Osteoblast (primary cell): ENCODE data around the gene IDH2. TPM values are rescaled to one million over a fixed set of nuclear protein-coding genes. Genes with fewer than 3 reads are reported as not detected.

ENCODE experiments used
- DNase-seq: peaks from one replicate; pipeline ENCODE4 v3.0.0; 2011; ENCODE audit warnings: low spot score, mixed read lengths; ENCODE audit not compliant: insufficient read length; ENCODE audit errors: missing footprints
- H2AFZ ChIP-seq: 2 replicates; pipeline ENCODE4 v1.6.0; 2011; ENCODE audit warnings: mild to moderate bottlenecking, low read length
- H3K27ac ChIP-seq: 2 replicates; pipeline ENCODE4 v1.5.1; 2011; ENCODE audit warnings: mild to moderate bottlenecking, low read depth, low read length, moderate library complexity
- H3K27me3 ChIP-seq: 2 replicates; pipeline ENCODE4 v1.6.0; 2012; ENCODE audit warnings: mild to moderate bottlenecking, control low read depth, inconsistent platforms, low read length, moderate library complexity; ENCODE audit not compliant: insufficient read depth
- H3K36me3 ChIP-seq: 2 replicates; pipeline ENCODE4 v1.5.1; 2011; ENCODE audit warnings: mild to moderate bottlenecking, low read length, control low read depth, moderate library complexity; ENCODE audit not compliant: insufficient read depth
- H3K4me1 ChIP-seq: 2 replicates; pipeline ENCODE4 v1.5.1; 2011; ENCODE audit warnings: mild to moderate bottlenecking, low read length, control low read depth, moderate library complexity; ENCODE audit not compliant: insufficient read depth
- H3K4me2 ChIP-seq: 2 replicates; pipeline ENCODE4 v1.6.0; 2011; ENCODE audit warnings: mild to moderate bottlenecking, low read length; ENCODE audit not compliant: insufficient read depth
- H3K4me3 ChIP-seq: fragments of 200-600 bp; sonication (generic); 3 replicates; pipeline ENCODE4 v1.5.1; 2012; ENCODE audit warnings: mild to moderate bottlenecking, low read length, inconsistent platforms; ENCODE audit not compliant: insufficient read depth
- H3K79me2 ChIP-seq: 2 replicates; pipeline ENCODE4 v1.6.0; 2012; ENCODE audit warnings: mild to moderate bottlenecking, low read length, control low read depth, inconsistent platforms; ENCODE audit not compliant: insufficient read depth
- H3K9me3 ChIP-seq: 2 replicates; pipeline ENCODE4 v1.5.1; 2011; ENCODE audit warnings: low read depth, low read length, control low read depth
- H4K20me1 ChIP-seq: 2 replicates; pipeline ENCODE4 v1.6.0; 2012; ENCODE audit warnings: mild to moderate bottlenecking, low read length, control low read depth; ENCODE audit not compliant: insufficient read depth
- total RNA-seq: library from RNA; depleted of rRNA; stranded (reverse); fragments of >200 nt; gene quantifications from 2 replicates; pipeline ENCODE4 v1.2.3, GENCODE V29; 2012
- TF ChIP-seq, protein P1 (sequence below): IDR thresholded peaks from 2 replicates; pipeline ENCODE4 v1.5.1; 2011; ENCODE audit warnings: mild to moderate bottlenecking, low read depth, low read length, moderate library complexity; ENCODE audit errors: extremely low read depth

Gene IDH2
- total RNA-seq, 1 donor: 51.0 TPM

DNA sequence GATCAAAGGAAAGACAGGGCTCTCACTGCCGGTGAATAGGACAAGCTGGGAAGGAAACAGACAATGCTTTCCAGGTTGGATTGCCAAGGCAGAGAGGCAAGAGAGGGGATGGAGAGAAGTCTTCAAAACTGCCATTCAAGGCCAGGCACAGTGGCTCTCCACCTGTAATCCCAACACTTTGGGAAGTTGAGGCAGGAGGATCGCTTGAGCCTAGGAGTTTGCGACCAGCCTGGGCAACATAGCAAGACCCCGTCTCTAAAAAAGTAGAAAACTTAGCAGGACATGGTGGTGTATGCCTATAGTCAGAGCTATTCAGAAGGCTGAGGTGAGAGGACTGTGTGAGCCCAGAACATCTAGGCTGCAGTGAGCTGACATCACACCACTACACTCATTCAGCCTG lies 43.5 kb upstream of the IDH2 start:
- TF ChIP-seq, protein P1, sequence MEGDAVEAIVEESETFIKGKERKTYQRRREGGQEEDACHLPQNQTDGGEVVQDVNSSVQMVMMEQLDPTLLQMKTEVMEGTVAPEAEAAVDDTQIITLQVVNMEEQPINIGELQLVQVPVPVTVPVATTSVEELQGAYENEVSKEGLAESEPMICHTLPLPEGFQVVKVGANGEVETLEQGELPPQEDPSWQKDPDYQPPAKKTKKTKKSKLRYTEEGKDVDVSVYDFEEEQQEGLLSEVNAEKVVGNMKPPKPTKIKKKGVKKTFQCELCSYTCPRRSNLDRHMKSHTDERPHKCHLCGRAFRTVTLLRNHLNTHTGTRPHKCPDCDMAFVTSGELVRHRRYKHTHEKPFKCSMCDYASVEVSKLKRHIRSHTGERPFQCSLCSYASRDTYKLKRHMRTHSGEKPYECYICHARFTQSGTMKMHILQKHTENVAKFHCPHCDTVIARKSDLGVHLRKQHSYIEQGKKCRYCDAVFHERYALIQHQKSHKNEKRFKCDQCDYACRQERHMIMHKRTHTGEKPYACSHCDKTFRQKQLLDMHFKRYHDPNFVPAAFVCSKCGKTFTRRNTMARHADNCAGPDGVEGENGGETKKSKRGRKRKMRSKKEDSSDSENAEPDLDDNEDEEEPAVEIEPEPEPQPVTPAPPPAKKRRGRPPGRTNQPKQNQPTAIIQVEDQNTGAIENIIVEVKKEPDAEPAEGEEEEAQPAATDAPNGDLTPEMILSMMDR: no peak
- H3K79me2 ChIP-seq: no peaks in the 10 kb centered on the region
- no peaks in the 10 kb centered on the region for H4K20me1 ChIP-seq
- no peak overlapping the region for H2AFZ ChIP-seq
- H3K9me3 ChIP-seq: no peaks in the 10 kb centered on the region
- no peak overlapping the region for H3K27ac ChIP-seq
- no peaks in the 10 kb centered on the region for H3K4me1 ChIP-seq
- H3K4me2 ChIP-seq: no peak overlapping the region
- no peak overlapping the region for H3K4me3 ChIP-seq
- DNase-seq: no peak
- no peaks in the 10 kb centered on the region for H3K27me3 ChIP-seq
- H3K36me3 ChIP-seq: no peaks in the 10 kb centered on the region

DNA sequence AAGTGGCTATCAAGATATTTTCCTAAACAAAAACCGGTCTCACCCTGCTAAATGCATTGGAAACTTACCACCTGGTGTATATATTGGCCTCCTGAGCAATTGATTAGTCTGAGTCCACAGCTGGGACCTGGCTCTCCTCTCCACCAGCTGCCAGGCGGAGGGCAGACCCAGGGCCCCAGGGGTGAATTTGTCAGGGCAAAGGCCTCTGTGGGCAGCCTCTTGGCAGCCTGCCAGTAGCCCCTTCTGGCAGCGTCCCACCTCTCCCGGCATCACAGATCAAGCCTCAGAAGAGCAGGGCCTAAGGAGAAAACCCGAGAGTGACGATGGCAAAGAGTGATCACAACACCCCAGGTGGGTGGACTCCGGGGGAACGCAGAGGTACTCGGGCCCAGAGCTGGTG lies 43.0 kb upstream of the IDH2 start:
- Histone ChIP-seq H4K20me1 (no peaks in the 10 kb centered on the region), H2AFZ (no peak overlapping the region), H3K36me3 (no peaks in the 10 kb centered on the region), H3K27me3 (no peaks in the 10 kb centered on the region), H3K4me2 (no peak overlapping the region), H3K4me3 (no peak overlapping the region), H3K4me1 (no peaks in the 10 kb centered on the region), H3K79me2 (no peaks in the 10 kb centered on the region), H3K27ac (no peak overlapping the region), H3K9me3 (no peaks in the 10 kb centered on the region)
- no peak for DNase-seq
- TF ChIP-seq, protein P1: no peak

DNA sequence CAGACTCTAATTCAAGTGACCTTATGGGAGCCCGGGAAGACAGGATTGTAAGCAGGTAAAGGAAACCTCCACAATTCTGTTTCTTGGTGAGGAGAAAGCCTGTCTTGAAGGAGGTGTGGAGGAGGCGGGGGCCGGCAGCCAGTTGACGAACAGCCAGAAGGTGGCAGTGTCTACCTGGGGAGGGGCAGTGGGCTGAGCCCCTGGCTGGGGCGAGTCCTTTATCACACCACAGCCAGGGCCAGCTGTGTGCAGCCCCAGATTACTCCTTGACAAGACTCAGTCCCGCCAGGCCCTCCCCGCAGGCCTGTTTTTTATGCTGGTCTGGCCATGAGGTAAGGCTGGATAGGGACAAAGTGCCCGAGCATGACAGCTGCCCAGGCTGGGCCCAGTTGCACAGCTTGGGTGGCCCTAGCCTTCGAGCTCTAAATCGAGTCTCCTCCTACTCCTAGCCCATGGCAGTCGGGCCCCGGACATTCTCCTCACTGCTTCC lies 40.9 kb upstream of the IDH2 start:
- Histone ChIP-seq H3K36me3 (no peaks in the 10 kb centered on the region), H3K27me3 (no peaks in the 10 kb centered on the region), H2AFZ (peak overlapping the region; percentile 35), H3K79me2 (no peaks in the 10 kb centered on the region), H3K9me3 (no peaks in the 10 kb centered on the region), H3K4me1 (no peaks in the 10 kb centered on the region), H3K27ac (no peak overlapping the region), H3K4me3 (no peak overlapping the region), H4K20me1 (no peaks in the 10 kb centered on the region), H3K4me2 (no peak overlapping the region)
- DNase-seq: no peak
- TF ChIP-seq, protein P1: peak; percentile 37

DNA sequence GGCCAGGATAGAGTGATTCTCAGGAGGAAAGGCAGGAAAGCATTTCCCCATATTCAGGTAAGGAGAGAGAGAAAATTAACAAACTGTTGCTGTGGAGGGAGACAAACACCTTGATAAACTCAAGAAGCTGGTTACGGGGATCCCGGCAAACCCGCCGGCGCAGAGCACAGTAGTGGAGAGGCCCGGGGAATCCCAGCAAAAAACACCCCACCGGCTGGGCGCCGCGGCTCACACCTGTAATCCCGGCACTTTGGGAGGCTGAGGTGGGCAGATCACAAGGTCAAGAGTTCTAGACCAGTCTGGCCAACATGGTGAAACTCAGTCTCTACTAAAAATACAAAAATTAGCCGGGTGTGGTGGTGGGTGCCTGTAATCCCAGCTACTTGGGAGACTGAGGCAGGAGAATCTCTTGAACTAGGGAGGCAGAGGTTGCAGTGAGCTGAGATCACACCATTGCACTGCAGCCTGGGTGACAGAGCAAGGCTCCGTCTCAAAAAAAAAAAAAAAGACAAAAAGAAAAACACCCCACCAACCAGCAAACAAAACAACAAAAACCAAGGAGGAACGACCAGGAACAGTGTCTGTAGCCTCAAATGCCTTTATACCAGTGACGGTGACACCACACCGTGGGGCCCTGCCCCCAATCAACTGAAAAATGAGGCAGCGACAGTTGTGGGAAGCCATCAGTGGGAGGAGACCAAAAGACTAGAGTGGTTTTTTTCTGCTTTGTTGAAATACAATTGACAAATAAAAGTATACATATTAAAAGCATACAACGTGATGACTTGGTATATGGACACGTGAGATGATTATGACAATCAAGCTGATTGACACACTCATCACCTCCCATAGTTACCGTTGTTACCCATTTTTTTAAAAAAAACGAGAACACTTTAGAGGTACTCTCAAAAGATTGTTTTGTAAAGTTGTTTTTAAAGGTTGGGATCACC lies 40.2 kb upstream of the IDH2 start:
- Histone ChIP-seq H3K4me3 (no peak overlapping the region), H3K36me3 (no peaks in the 10 kb centered on the region), H3K79me2 (no peaks in the 10 kb centered on the region), H3K9me3 (no peaks in the 10 kb centered on the region), H3K4me2 (no peak overlapping the region), H2AFZ (no peak overlapping the region), H3K4me1 (no peaks in the 10 kb centered on the region), H3K27ac (no peak overlapping the region), H4K20me1 (no peaks in the 10 kb centered on the region), H3K27me3 (no peaks in the 10 kb centered on the region)
- DNase-seq: no peak
- TF ChIP-seq, protein P1: no peak
